OCI-M2 (cell line): ENCODE data around the gene TBCB.
"Not testable (repeated sequence)": the region's sequence is repeated elsewhere in the genome, so short reads cannot be mapped to it uniquely, and the experiment has no call there.

Experiments used
- DNase-seq: peaks from one replicate; lab custom pipeline; 2025; ENCODE audit not compliant: unreplicated experiment; lab: John Stamatoyannopoulos, UW

The TBCB gene, protein sequence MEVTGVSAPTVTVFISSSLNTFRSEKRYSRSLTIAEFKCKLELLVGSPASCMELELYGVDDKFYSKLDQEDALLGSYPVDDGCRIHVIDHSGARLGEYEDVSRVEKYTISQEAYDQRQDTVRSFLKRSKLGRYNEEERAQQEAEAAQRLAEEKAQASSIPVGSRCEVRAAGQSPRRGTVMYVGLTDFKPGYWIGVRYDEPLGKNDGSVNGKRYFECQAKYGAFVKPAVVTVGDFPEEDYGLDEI

GRCh38 chr19:36115453-36116343 is at the start of gene TBCB:
TSS of gene TBCB (plus strand) at chr19:36115468. CDS start at chr19:36115561, 93 bp downstream.
- no peak for DNase-seq

GRCh38 chr19:36067681-36068080 is 47.6 kb upstream of the TBCB start:
- no peak for DNase-seq

GRCh38 chr19:36068810-36069499 is 46.3 kb upstream of the TBCB start:
- not testable (repeated sequence) for DNase-seq

GRCh38 chr19:36072081-36072480 is 43.2 kb upstream of the TBCB start:
- DNase-seq = no peak

DNA sequence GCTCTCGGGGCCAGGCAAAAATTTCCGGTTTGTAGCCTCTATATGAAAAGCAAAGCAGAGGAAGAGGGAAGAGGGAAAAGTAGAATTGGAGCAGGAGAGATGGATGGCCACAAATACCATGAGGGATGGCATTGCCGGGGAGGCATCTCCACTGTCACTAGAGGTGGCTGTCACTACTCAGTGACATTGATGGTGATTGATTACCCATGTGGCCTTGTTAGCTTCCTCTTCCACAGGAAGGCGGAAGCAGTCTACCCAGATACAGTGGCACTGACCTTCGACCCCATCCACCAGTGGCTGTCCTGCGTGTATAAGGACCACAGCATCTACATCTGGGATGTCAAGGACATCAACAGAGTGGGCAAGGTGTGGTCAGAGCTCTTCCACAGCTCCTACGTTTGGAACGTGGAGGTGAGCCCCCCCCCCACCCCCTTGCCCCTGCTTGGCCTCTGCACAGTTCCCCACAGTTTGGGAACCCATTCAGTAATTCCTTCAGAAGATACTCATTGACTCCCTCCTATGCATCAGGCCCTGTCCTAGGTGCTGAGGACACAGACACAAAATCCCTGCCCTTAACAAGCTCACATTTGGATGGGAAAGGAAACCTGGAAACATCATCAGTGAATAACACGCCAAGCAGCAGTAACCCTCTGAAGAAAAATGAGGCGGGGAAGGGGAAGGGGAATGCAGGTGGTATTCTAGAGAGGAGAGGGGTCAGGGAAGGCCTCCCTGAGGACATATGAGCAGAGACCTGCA is 42.0 kb upstream of the TBCB start:
- DNase-seq = no peak

GRCh38 chr19:36079389-36079945 is 35.8 kb upstream of the TBCB start:
- no peak for DNase-seq

DNA sequence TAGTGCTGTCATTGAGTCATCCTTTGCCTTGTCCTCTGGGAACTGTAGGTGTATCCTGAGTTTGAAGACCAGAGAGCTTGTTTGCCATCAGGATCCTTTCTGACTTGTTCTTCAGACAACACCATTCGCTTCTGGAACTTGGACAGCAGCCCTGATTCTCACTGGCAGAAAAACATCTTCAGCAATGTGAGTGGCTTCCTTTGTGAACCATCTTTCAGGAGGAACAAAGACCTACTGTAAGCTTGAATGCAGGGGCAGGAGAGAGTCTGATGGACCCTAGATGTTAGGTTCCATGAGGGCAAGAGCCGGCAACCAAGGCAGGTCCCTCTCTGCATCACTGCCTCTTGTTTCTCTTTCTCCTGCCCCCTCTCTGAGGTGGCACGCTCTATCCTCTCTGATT is 33.9 kb upstream of the TBCB start:
- no peak for DNase-seq

- DNase-seq = no peak
Measured at GRCh38 chr19:36081894-36082293, 33.4 kb upstream of the TBCB start.

GRCh38 chr19:36082916-36083315 is 32.4 kb upstream of the TBCB start:
- DNase-seq = no peak

- no peak for DNase-seq
Measured at GRCh38 chr19:36084231-36085009, 30.8 kb upstream of the TBCB start.

- DNase-seq = no peak
Measured at GRCh38 chr19:36086326-36086725, 28.9 kb upstream of the TBCB start.

DNA sequence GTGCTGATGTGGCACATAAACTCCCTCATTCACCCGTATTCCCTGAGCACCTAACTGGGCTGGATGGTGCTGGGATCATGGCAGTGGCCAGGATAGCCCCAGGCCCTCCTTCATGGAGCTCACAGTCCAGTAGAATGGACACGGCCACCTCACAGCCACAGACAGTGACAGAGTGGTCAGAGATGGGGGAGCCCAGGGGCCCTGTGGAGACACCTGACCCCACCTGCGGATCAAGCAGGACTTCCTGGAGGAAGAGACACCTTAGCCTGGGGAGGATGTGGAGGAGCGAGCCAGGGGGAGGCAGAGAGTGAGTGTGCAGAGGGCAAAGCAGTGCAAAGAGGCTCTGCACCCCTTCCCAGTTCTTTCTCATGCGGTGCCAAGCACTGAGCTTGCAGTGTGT is 25.4 kb upstream of the TBCB start:
- no peak for DNase-seq

GRCh38 chr19:36090910-36091695 is 24.2 kb upstream of the TBCB start:
- no peak for DNase-seq

DNA sequence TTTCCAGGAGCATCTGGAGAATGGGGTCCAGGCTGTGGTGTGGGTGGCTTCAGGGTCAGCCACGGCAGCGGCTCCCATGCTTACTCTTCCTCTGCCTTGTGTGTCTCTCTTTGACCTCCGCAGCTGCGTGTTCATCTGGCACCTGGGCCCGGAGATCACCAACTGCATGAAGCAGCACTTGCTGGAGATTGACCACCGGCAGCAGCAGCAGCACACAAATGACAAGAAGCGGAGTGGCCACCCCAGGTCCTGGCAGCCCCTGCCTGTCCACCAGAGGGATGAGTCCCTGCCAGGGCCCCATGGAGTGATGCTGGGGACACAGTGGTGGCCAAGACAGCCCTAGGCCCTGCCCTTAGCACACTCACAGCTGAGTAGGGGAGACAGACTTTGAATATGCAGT is 22.7 kb upstream of the TBCB start:
- no peak for DNase-seq

GRCh38 chr19:36093146-36093662 is 22.1 kb upstream of the TBCB start:
- DNase-seq = no peak

- DNase-seq = no peak
Measured at GRCh38 chr19:36093687-36094086, 21.6 kb upstream of the TBCB start.

DNA sequence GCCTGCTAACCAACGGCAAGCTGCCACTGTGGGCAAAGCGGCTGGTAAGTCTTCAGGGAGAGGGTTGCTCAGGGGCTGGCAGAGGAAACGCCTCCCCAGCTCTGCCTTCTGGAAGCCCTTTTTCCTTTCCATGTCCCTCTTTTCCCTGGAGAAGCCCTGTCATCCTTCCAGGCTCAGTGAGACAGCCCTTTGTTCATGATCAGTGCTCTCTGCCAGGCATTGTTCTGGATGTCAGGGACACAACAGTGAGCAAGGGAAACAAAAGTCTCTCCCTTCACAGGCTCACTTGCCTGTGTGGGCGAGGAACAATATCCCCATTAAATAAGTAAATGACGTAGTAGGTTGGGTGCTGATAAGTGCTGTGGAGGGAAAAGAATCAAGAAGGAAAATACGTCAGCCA is 18.2 kb upstream of the TBCB start:
- no peak for DNase-seq

DNA sequence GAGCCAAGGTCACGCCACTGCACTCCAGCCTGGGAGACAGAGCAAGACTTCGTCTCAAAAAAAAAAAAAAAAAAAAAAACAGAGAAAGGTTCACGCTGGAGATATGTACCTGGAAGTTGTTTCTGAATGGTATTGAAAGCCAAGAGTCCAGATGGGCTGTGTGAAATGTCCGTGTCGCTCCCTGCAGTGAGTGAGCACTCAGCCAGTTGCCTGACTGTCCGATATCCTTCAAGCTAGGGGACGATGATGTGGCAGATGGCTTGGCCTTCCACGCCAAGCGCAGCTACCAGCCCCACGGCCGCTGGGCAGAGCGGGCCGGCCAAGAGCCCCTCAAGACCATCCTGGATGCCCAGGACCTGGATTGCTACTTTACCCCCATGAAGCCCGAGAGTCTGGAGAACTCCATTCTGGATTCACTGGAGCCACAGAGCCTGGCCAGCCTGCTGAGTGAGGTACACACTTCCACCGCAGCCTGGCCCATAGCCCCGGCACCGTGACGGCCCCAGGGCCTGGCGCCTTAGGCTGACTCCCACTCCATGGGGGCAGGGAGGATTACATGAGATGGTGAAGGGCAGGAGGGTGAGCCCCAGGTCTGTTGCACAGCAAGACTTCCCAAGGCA is 16.0 kb upstream of the TBCB start:
- DNase-seq = no peak

DNA sequence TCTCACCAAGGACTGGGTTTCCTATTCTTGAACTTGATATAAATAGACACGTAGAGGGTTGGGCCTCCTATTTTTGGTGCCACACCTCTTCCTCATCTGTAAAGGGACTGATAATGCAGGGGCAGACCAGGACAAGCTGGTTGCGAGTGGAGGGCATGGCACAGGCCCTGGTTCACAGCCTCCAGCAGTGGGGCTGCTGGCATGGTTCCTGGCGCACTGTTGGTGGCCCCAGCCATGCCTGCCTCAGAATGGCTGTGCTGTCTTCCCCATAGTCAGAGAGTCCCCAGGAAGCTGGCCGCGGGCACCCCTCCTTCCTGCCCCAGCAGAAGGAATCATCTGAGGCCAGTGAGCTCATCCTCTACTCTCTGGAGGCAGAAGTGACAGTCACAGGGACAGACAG is 14.8 kb upstream of the TBCB start:
- DNase-seq = no peak
